Gastroesophageal sphincter (tissue), 3 donors: ENCODE results near the gene ACAA1.
"Not testable (repeated sequence)": the region's sequence is repeated elsewhere in the genome, so short reads cannot be mapped to it uniquely, and the experiment has no call there.

ENCODE experiments used
- EP300 ChIP-seq: sonication (generic); formaldehyde crosslinking; IDR thresholded peaks from one replicate; pipeline ENCODE4 v1.6.1; 2017; ENCODE audit warnings: antibody characterized with exemption, mild to moderate bottlenecking
- POLR2A ChIP-seq, 2 donors: fragments of 450-650 bp; IDR thresholded peaks; one replicate each; pipeline ENCODE4 v1.6.1; 2017; ENCODE audit warnings: antibody characterized with exemption in 2 of 2, mild to moderate bottlenecking in 2 of 2, moderate library complexity in 1 of 2
- TF ChIP-seq, protein P1 (sequence below), 4 experiments: fragments of 200-600 bp in 2 of 4; fragments of 450-650 bp in 2 of 4; sonication (generic) in 1 of 4; IDR thresholded peaks; one replicate each; pipeline ENCODE4 v1.5.1; 2017 to 2019; ENCODE audit warnings: antibody characterized with exemption in 4 of 4, mild to moderate bottlenecking in 2 of 4, moderate library complexity in 2 of 4

DNA sequence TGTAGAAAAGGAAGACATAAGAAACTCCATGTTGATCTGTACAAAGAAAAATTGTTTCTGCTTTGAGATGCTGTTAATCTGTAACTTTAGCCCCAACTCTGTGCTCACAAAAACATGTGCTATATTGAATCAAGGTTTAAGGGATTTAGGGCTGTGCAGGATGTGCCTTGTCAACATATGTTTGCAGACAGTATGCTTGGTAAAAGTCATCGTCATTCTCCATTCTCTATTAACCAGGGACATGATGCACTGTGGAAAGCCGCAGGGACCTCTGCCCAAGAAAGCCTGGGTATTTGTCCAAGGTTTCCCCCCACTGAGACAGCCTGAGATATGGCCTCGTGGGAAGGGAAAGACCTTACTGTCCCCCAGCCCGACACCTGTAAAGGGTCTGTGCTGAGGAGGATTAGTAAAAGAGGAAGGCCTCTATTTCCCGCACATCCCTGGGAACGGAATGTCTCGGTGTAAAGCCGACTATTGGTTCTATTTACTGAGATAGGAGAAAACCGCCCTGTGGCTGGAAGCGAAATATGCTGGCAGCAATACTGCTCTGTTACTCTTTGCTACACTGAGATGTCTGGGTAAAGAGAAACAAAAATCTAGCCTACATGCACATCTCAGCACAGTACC, 2.3 kb downstream of the ACAA1 start:
- not testable (repeated sequence) for TF ChIP-seq POLR2A (IDR thresholded peaks at IDR 0.05); EP300
- TF ChIP-seq, protein P1, sequence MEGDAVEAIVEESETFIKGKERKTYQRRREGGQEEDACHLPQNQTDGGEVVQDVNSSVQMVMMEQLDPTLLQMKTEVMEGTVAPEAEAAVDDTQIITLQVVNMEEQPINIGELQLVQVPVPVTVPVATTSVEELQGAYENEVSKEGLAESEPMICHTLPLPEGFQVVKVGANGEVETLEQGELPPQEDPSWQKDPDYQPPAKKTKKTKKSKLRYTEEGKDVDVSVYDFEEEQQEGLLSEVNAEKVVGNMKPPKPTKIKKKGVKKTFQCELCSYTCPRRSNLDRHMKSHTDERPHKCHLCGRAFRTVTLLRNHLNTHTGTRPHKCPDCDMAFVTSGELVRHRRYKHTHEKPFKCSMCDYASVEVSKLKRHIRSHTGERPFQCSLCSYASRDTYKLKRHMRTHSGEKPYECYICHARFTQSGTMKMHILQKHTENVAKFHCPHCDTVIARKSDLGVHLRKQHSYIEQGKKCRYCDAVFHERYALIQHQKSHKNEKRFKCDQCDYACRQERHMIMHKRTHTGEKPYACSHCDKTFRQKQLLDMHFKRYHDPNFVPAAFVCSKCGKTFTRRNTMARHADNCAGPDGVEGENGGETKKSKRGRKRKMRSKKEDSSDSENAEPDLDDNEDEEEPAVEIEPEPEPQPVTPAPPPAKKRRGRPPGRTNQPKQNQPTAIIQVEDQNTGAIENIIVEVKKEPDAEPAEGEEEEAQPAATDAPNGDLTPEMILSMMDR (IDR thresholded peaks at IDR 0.05) = not testable (repeated sequence)
